ENCODE measurements around the gene ATP2C1.

The ATP2C1 gene

DNA sequence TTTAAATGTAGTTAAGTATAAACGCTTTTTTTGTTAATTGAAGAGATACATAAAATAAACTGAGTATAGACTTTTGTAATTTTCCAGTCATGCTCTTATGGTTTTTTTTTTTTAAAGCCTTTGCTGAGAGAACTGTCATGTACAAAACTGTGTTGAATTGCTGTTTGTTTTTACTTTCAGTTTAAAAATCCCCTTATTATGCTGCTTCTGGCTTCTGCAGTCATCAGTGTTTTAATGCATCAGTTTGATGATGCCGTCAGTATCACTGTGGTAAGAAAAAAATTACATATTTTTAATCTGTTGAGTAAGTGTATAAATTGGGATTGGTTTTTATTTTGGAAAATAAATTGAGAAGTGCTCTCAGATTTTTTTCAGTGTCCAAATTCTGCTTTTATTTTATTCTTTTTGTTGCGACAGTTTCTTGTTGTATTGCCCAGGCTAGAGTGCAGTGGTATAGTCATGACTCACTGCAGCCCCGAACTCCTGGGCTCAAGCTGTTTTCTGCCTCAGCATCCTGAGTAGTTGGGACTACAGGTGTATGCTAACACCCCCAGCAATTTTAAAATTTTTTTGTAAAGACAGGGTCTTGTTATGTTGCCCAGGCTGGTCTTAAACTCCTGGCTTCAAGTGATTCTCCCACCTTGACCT lies 40.7 kb downstream of the ATP2C1 start:
- H3K9ac ChIP-seq (ENCODE audit: insufficient read length): no peak overlapping the region
- H3K4me3 ChIP-seq: no peak overlapping the region
- TF ChIP-seq FOXP2 (optimal IDR thresholded peaks at IDR 0.05; ENCODE audit: control extremely low read depth, extremely low read length, insufficient read depth): no peak
- TF ChIP-seq EZH2 (IDR thresholded peaks at IDR 0.05): no peak
- no peak for TF ChIP-seq POLR2AphosphoS5 (IDR thresholded peaks at IDR 0.05; ENCODE audit: borderline replicate concordance, low read depth, low read length)
- H3K27ac ChIP-seq: peak overlapping the region; percentile 19; the same call in 1 of the 2 replicates
- H3K36me3 ChIP-seq (ENCODE audit: insufficient read depth, low read length): peaks cover 71% of the 10 kb centered on the region
- no peak for DNase-seq (ENCODE audit: low read depth, low spot score)
- no peaks in the 10 kb centered on the region for H3K9me3 ChIP-seq (ENCODE audit: low read depth, low read length)

DNA sequence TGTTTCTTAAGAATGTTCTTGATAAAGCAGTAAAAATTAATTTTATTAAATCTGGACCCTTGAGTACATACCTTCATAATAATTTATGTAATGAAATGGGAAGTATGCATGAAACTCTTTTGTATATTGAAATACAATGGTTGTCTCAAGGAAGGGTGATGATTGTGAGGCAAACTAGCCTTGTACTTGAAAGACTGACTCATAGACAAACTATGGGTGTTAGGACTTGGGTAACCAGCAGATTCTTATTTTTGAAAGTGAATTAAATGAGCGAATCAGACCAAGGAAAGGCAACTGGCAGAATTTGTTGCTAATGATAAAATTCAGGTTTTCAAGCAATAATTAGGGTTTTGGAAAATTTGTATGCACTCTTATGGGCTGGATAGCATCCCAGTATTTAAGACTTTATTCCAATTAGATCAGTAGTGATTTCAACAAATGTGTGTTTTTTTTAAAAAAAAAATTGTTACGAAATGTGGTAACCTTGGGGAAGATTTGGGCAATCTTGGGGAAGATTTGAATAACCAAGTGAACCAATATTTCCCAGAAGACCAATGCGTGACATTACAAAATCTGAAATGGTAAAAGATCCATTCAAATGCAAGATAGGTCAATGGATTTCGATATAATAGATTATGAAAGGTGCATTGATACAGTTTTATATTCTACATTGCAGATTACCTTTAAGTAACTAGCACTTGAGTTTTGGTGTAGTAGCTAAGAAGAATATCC lies 42.0 kb downstream of the ATP2C1 start:
- H3K36me3 ChIP-seq (ENCODE audit: insufficient read depth, low read length): peaks cover 70% of the 10 kb centered on the region
- TF ChIP-seq EZH2 (IDR thresholded peaks at IDR 0.05) (no peak), FOXP2 (optimal IDR thresholded peaks at IDR 0.05; ENCODE audit: control extremely low read depth, extremely low read length, insufficient read depth) (no peak)
- no peak overlapping the region for H3K27ac ChIP-seq
- H3K9me3 ChIP-seq (ENCODE audit: low read depth, low read length): no peaks in the 10 kb centered on the region
- H3K4me3 ChIP-seq: no peak overlapping the region
- no peak overlapping the region for H3K9ac ChIP-seq (ENCODE audit: insufficient read length)
- DNase-seq (ENCODE audit: low read depth, low spot score): no peak

DNA sequence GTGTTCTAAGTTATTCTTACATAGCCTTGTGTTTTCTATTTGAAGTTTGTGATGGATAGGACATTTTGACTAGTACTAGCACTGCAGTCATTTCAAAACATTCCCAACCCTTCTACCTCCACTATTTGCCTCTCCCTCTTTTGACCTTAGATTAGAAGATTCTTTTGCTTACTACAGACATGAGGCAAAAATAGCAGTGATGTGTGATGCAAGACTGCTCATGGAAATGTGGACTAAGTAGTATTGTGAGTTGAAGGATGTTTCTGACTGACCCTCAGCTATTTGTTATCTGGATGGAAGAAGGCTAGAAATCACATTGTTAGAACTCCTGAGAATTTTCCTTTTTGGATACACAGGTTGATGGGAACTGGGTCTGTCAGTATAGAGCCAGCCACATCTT lies 45.9 kb downstream of the ATP2C1 start:
- H3K4me3 ChIP-seq: no peak overlapping the region
- H3K27ac ChIP-seq: no peak overlapping the region
- TF ChIP-seq POLR2AphosphoS5 (IDR thresholded peaks at IDR 0.05; ENCODE audit: borderline replicate concordance, low read depth, low read length): no peak
- no peak for TF ChIP-seq FOXP2 (optimal IDR thresholded peaks at IDR 0.05; ENCODE audit: control extremely low read depth, extremely low read length, insufficient read depth)
- TF ChIP-seq EZH2 (IDR thresholded peaks at IDR 0.05): no peak
- no peak overlapping the region for H3K9ac ChIP-seq (ENCODE audit: insufficient read length)
- no peaks in the 10 kb centered on the region for H3K9me3 ChIP-seq (ENCODE audit: low read depth, low read length)
- no peak for DNase-seq (ENCODE audit: low read depth, low spot score)
- H3K36me3 ChIP-seq (ENCODE audit: insufficient read depth, low read length): peaks cover 71% of the 10 kb centered on the region

DNA sequence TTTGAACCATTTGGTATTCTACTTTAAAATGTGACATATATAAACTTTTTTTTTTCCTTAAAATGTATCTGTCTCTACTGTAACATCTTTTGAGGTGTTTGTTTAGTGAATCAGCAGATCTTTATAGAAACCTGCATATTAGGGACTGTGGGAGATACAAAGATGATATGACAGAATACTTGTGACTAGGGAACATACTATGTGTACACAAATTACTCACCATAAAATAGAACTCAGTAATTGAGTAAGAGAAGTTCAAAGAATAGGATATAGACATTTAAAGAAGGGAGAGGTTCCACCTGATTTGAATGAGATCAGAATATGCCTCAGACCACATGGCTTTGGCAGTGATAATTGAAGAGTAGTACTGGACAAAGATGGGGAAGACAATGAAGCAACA lies 47.9 kb downstream of the ATP2C1 start:
- Histone ChIP-seq H3K27ac (no peak overlapping the region), H3K36me3 (ENCODE audit: insufficient read depth, low read length) (peaks cover 70% of the 10 kb centered on the region), H3K9ac (ENCODE audit: insufficient read length) (no peak overlapping the region), H3K9me3 (ENCODE audit: low read depth, low read length) (no peaks in the 10 kb centered on the region), H3K4me3 (no peak overlapping the region)
- TF ChIP-seq EZH2 (IDR thresholded peaks at IDR 0.05): no peak
- TF ChIP-seq POLR2AphosphoS5 (IDR thresholded peaks at IDR 0.05; ENCODE audit: borderline replicate concordance, low read depth, low read length): no peak
- TF ChIP-seq FOXP2 (optimal IDR thresholded peaks at IDR 0.05; ENCODE audit: control extremely low read depth, extremely low read length, insufficient read depth): no peak
- DNase-seq (ENCODE audit: low read depth, low spot score): no peak

DNA sequence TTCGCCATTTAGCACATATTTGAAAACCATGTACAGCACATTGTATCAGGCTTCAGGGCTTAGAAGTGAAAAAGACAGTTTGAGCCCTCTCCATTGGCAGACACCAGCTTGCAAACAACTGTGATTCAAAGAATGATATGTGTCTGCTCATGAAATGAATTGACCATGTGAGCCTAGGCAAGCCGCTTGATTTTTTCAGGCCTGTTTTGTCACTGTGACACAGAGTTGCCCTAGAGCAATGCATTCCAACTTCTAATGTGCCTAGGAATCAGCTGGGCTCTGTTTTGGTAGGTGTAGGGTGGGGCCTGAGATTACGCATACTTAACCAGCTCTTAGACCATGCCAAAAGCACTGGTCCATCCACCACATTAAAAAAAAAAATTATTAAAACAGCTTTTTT lies 53.0 kb downstream of the ATP2C1 start:
- no peak overlapping the region for H3K27ac ChIP-seq
- no peak for TF ChIP-seq FOXP2 (optimal IDR thresholded peaks at IDR 0.05; ENCODE audit: control extremely low read depth, extremely low read length, insufficient read depth)
- TF ChIP-seq EZH2 (IDR thresholded peaks at IDR 0.05): no peak
- TF ChIP-seq POLR2AphosphoS5 (IDR thresholded peaks at IDR 0.05; ENCODE audit: borderline replicate concordance, low read depth, low read length): no peak
- H3K9me3 ChIP-seq (ENCODE audit: low read depth, low read length): peaks cover 9% of the 10 kb centered on the region; the same call in 1 of the 2 replicates
- DNase-seq (ENCODE audit: low read depth, low spot score): no peak
- H3K9ac ChIP-seq (ENCODE audit: insufficient read length): no peak overlapping the region
- peaks cover 82% of the 10 kb centered on the region for H3K36me3 ChIP-seq (ENCODE audit: insufficient read depth, low read length)
- H3K4me3 ChIP-seq: no peak overlapping the region

DNA sequence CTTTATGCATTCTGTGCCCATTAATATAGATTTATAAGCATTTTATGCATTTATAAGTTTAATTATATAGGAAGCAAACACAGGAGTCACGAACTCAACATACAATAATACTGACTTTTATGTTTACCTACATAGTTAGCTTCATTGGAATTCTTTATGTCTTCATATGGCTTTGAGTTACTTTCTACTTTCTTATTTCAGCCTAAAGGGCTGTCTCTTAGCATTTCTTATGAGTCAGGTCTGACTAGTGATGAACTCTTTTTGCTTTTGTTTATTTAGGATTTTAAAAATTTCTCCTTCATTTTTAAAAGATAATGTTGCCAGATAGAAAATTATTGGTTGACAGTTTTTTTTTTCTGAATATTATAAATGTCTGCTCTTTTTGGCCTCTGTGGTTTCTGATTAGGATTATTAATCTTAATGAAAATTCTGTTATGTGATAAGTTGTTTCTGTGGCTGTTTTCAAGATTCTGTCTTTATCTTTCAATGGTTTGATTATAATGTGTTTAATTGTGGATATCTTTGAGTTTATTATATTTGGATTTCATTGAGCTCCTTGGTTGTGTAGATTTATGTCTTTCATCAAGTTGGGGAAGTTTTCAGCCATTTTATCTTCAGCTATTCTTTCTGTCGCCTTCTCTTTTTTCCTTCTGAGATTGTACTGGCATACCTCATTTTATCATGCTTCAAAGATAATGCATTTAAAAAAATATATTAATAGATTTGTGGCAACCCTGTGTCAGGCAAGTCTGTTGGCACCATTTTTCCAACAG lies 54.3 kb downstream of the ATP2C1 start:
- no peak overlapping the region for H3K4me3 ChIP-seq
- TF ChIP-seq POLR2AphosphoS5 (IDR thresholded peaks at IDR 0.05; ENCODE audit: borderline replicate concordance, low read depth, low read length) (no peak), EZH2 (IDR thresholded peaks at IDR 0.05) (no peak), FOXP2 (optimal IDR thresholded peaks at IDR 0.05; ENCODE audit: control extremely low read depth, extremely low read length, insufficient read depth) (no peak)
- peaks cover 80% of the 10 kb centered on the region for H3K36me3 ChIP-seq (ENCODE audit: insufficient read depth, low read length)
- no peak overlapping the region for H3K27ac ChIP-seq
- peaks cover 9% of the 10 kb centered on the region; the same call in 1 of the 2 replicates for H3K9me3 ChIP-seq (ENCODE audit: low read depth, low read length)
- DNase-seq (ENCODE audit: low read depth, low spot score): no peak
- H3K9ac ChIP-seq (ENCODE audit: insufficient read length): no peak overlapping the region

DNA sequence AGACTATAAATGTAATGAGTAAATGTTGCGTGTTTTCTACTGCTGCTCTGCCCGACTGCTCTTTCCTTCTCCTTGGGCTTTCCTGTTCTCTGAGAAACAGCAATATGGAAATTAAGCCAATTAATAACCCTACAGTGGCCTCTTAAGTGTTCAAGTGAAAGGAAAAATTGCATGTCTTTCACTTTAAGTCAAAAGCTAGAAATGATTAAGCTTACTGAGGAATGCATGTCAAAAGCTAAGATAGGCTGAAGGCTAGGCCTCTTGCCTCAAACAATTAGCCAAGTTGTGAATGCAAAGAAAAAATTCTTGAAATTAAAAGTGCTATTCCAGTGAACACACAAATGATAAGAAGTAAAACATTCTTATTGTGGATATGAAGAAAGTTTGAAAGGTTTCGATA lies 55.0 kb downstream of the ATP2C1 start:
- TF ChIP-seq POLR2AphosphoS5 (IDR thresholded peaks at IDR 0.05; ENCODE audit: borderline replicate concordance, low read depth, low read length): no peak
- TF ChIP-seq FOXP2 (optimal IDR thresholded peaks at IDR 0.05; ENCODE audit: control extremely low read depth, extremely low read length, insufficient read depth): no peak
- no peak for TF ChIP-seq EZH2 (IDR thresholded peaks at IDR 0.05)
- H3K9ac ChIP-seq (ENCODE audit: insufficient read length): no peak overlapping the region
- no peak overlapping the region; the same call in 1 of the 2 replicates for H3K27ac ChIP-seq
- H3K36me3 ChIP-seq (ENCODE audit: insufficient read depth, low read length): peaks cover 81% of the 10 kb centered on the region
- no peak overlapping the region for H3K4me3 ChIP-seq
- H3K9me3 ChIP-seq (ENCODE audit: low read depth, low read length): peaks cover 9% of the 10 kb centered on the region; the same call in 1 of the 2 replicates
- no peak for DNase-seq (ENCODE audit: low read depth, low spot score)

DNA sequence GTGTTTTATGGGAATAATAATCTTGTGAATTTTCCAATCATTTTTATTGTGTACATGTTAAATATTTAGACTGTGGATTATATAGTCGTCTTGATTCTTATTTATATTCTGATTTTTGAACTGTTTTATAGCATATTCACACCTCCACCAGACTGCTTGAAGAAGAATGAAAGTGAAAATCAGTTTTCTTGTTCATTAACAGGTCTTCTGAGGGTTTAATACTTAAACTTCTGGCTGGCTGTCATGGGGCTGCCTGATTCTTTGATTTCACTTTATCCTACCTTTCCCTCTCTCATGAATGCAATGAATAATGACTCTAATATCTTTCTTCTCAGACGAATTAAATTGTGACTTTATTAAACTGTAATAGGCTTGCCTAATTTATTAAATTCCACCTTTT lies 56.2 kb downstream of the ATP2C1 start:
- Histone ChIP-seq H3K27ac (no peak overlapping the region), H3K4me3 (no peak overlapping the region), H3K9ac (ENCODE audit: insufficient read length) (no peak overlapping the region), H3K9me3 (ENCODE audit: low read depth, low read length) (peaks cover 9% of the 10 kb centered on the region; the same call in 1 of the 2 replicates), H3K36me3 (ENCODE audit: insufficient read depth, low read length) (peaks cover 84% of the 10 kb centered on the region)
- no peak for TF ChIP-seq FOXP2 (optimal IDR thresholded peaks at IDR 0.05; ENCODE audit: control extremely low read depth, extremely low read length, insufficient read depth)
- no peak for TF ChIP-seq POLR2AphosphoS5 (IDR thresholded peaks at IDR 0.05; ENCODE audit: borderline replicate concordance, low read depth, low read length)
- no peak for TF ChIP-seq EZH2 (IDR thresholded peaks at IDR 0.05)
- DNase-seq (ENCODE audit: low read depth, low spot score): no peak
